Suprapubic skin (tissue), 4 donors: ENCODE results near the gene RPP25L.

Source experiments
- CTCF ChIP-seq, 2 donors: fragments of 200-600 bp in 1 of 2; fragments of 450-650 bp in 1 of 2; sonication (generic) in 1 of 2; IDR thresholded peaks; one replicate each; pipeline ENCODE4 v1.5.1; 2016 to 2019; ENCODE audit warnings: antibody characterized with exemption in 2 of 2, mild to moderate bottlenecking in 1 of 2, moderate library complexity in 1 of 2
- POLR2A ChIP-seq, 2 donors: fragments of 450-650 bp; IDR thresholded peaks; one replicate each; pipeline ENCODE4 v1.6.1; 2017; ENCODE audit warnings: antibody characterized with exemption in 2 of 2, mild to moderate bottlenecking in 2 of 2, moderate library complexity in 2 of 2
- POLR2AphosphoS5 ChIP-seq, 3 donors: sonication (generic); formaldehyde crosslinking; IDR thresholded peaks; one replicate each; pipeline ENCODE4 v1.6.1; 2017; ENCODE audit warnings: antibody characterized with exemption in 3 of 3

- TF ChIP-seq POLR2AphosphoS5 (IDR thresholded peaks at IDR 0.05) (no peak), CTCF (IDR thresholded peaks at IDR 0.05) (no peak), POLR2A (IDR thresholded peaks at IDR 0.05) (no peak)
Observed at GRCh38 chr9:34573599-34574325, 38.1 kb downstream of the RPP25L start.
